Smooth muscle cell of bladder (primary cell): ENCODE data around the gene TAPBP. TPM values are rescaled to one million over a fixed set of nuclear protein-coding genes. Genes with fewer than 3 reads are reported as not detected.

Experiments
- total RNA-seq: library from RNA; depleted of rRNA; stranded (reverse); fragments of >200 nt; gene quantifications from 2 replicates; pipeline ENCODE4 v1.2.3, GENCODE V29; 2014

Gene TAPBP
- 44.2 and 51.1 TPM in 2 replicates for total RNA-seq

GRCh38 chr6:33313709-33314514 lies at the start of gene TAPBP:
Gene TAPBP, minus strand, starts transcription at chr6:33314078. Its CDS starts 37 bp downstream, at chr6:33314041.

GRCh38 chr6:33317669-33318425 lies 4.0 kb upstream of the TAPBP start, which contains the start of gene ZBTB22:
Gene ZBTB22, minus strand, starts transcription at chr6:33317744. Its CDS starts 828 bp downstream, at chr6:33316916.

GRCh38 chr6:33298773-33299236 lies 15.1 kb downstream of the TAPBP start, which contains the start of gene RGL2:
Gene RGL2, minus strand, starts transcription at chr6:33298942. Its CDS starts 332 bp downstream, at chr6:33298610.

GRCh38 chr6:33288921-33289783 lies 24.7 kb downstream of the TAPBP start, which contains the start of the genes PFDN6 and WDR46:
Gene PFDN6, plus strand, starts transcription at chr6:33289601. Its CDS starts 256 bp downstream, at chr6:33289857.
Gene WDR46, minus strand, starts transcription at chr6:33289239. Its CDS starts 69 bp downstream, at chr6:33289170.

GRCh38 chr6:33276864-33277662 lies 36.8 kb downstream of the TAPBP start, which contains the start of gene B3GALT4:
Gene B3GALT4, plus strand, starts transcription at chr6:33277123. Its CDS starts 297 bp downstream, at chr6:33277420.

GRCh38 chr6:33271468-33272274 lies 42.2 kb downstream of the TAPBP start, which contains the start of the genes RPS18 and VPS52:
Gene RPS18, plus strand, starts transcription at chr6:33272075. Its CDS starts 45 bp downstream, at chr6:33272120.
Gene VPS52, minus strand, starts transcription at chr6:33271876. Its CDS starts 201 bp downstream, at chr6:33271675.

Other genes starting within 250 kb of the TAPBP start
- gene HLA-DPA1, start 240.4 kb downstream of the TAPBP start, total RNA-seq: 2.8 TPM in 1 of 2 replicates, not detected in the other
- 2.3 and 15.9 TPM in 2 replicates for gene HLA-DPB1, start 238.1 kb downstream of the TAPBP start, total RNA-seq
- gene COL11A2, start 121.6 kb downstream of the TAPBP start, total RNA-seq: 0.14 and 0.46 TPM in 2 replicates
- gene RXRB, start 113.4 kb downstream of the TAPBP start, total RNA-seq: 20.8 and 23.5 TPM in 2 replicates
- 169 and 203 TPM in 2 replicates for gene SLC39A7, start 113.2 kb downstream of the TAPBP start, total RNA-seq
- 4.8 and 7.4 TPM in 2 replicates for gene HSD17B8, start 109.4 kb downstream of the TAPBP start, total RNA-seq
- 26.2 and 38.6 TPM in 2 replicates for gene RING1, start 105.6 kb downstream of the TAPBP start, total RNA-seq
- 36.6 and 36.8 TPM in 2 replicates for gene VPS52, start 42.2 kb downstream of the TAPBP start, total RNA-seq
- 7,769 and 8,323 TPM in 2 replicates for gene RPS18, start 42.0 kb downstream of the TAPBP start, total RNA-seq
- gene B3GALT4, start 37.0 kb downstream of the TAPBP start, total RNA-seq: 7.1 and 8.8 TPM in 2 replicates
- gene WDR46, start 24.8 kb downstream of the TAPBP start, total RNA-seq: 88.8 and 89.3 TPM in 2 replicates
- 46.4 and 56.6 TPM in 2 replicates for gene PFDN6, start 24.5 kb downstream of the TAPBP start, total RNA-seq
- gene RGL2, start 15.1 kb downstream of the TAPBP start, total RNA-seq: 11.4 and 17.9 TPM in 2 replicates
- gene ZBTB22, start 3.7 kb upstream of the TAPBP start, total RNA-seq: 18.6 and 20.2 TPM in 2 replicates
- gene DAXX, start 8.9 kb upstream of the TAPBP start, total RNA-seq: 48.2 and 53.4 TPM in 2 replicates
- 1.3 and 1.4 TPM in 2 replicates for gene KIFC1, start 77.7 kb upstream of the TAPBP start, total RNA-seq
- gene PHF1, start 96.9 kb upstream of the TAPBP start, total RNA-seq: 17.1 and 20.0 TPM in 2 replicates
- gene CUTA, start 104.0 kb upstream of the TAPBP start, total RNA-seq: 145 and 158 TPM in 2 replicates
- gene SYNGAP1, start 106.0 kb upstream of the TAPBP start, total RNA-seq: 1.7 and 3.9 TPM in 2 replicates
- gene ZBTB9, start 140.5 kb upstream of the TAPBP start, total RNA-seq: 2.8 and 4.1 TPM in 2 replicates